EL (cell line): Measurements from ENCODE around the gene SMAP1.

ENCODE experiments used
- DNase-seq: peaks from one replicate; pipeline ENCODE4 v3.0.0-alpha.2; 2016

SMAP1 gene

GRCh38 chr6:70844301-70844700 is 176.6 kb downstream of the SMAP1 start:
- DNase-seq: no peak

GRCh38 chr6:70846207-70846835 is 178.6 kb downstream of the SMAP1 start:
- DNase-seq: no peak

- DNase-seq: no peak
These were observed 179.7 kb downstream of the SMAP1 start for GRCh38 chr6:70847106-70848084.

GRCh38 chr6:70849348-70850069 is 181.8 kb downstream of the SMAP1 start:
- DNase-seq: peak; percentile 8

- no peak for DNase-seq
These were observed 185.1 kb downstream of the SMAP1 start for GRCh38 chr6:70852667-70853246.

GRCh38 chr6:70857387-70858077 is 189.8 kb downstream of the SMAP1 start:
- DNase-seq: no peak

GRCh38 chr6:70860045-70860444 is 192.4 kb downstream of the SMAP1 start:
- no peak for DNase-seq

- DNase-seq: no peak
These were observed 193.2 kb downstream of the SMAP1 start for GRCh38 chr6:70860920-70861319.

- DNase-seq: no peak
These were observed 195.7 kb downstream of the SMAP1 start for GRCh38 chr6:70863343-70863742.

GRCh38 chr6:70864401-70864800 is 196.7 kb downstream of the SMAP1 start:
- no peak for DNase-seq

- DNase-seq: no peak
These were observed 204.8 kb downstream of the SMAP1 start for GRCh38 chr6:70872469-70872868.

GRCh38 chr6:70874181-70874913 is 206.7 kb downstream of the SMAP1 start:
- no peak for DNase-seq

- no peak for DNase-seq
These were observed 211.8 kb downstream of the SMAP1 start for GRCh38 chr6:70879496-70879895.

GRCh38 chr6:70884074-70884983 is 216.6 kb downstream of the SMAP1 start:
- peak; percentile 61 for DNase-seq

- no peak for DNase-seq
These were observed 218.4 kb downstream of the SMAP1 start for GRCh38 chr6:70886071-70886470.

GRCh38 chr6:70886661-70887060 is 219.0 kb downstream of the SMAP1 start:
- no peak for DNase-seq

GRCh38 chr6:70889270-70889669 is 221.6 kb downstream of the SMAP1 start:
- no peak for DNase-seq

GRCh38 chr6:70894001-70894400 is 226.3 kb downstream of the SMAP1 start:
- no peak for DNase-seq

- no peak for DNase-seq
These were observed 232.4 kb downstream of the SMAP1 start for GRCh38 chr6:70900047-70900446.

GRCh38 chr6:70901324-70901723 is 233.6 kb downstream of the SMAP1 start:
- no peak for DNase-seq
